GM21529 (cell line): ENCODE data around the gene UBE2F.
"Not testable (repeated sequence)": the region's sequence is repeated elsewhere in the genome, so short reads cannot be mapped to it uniquely, and the experiment has no call there.

Experiments
- ATAC-seq: cut with Tn5 transposase; IDR thresholded peaks from one replicate; pipeline ENCODE4 v1.9.1; 2021; ENCODE audit not compliant: unreplicated experiment

The UBE2F gene

DNA sequence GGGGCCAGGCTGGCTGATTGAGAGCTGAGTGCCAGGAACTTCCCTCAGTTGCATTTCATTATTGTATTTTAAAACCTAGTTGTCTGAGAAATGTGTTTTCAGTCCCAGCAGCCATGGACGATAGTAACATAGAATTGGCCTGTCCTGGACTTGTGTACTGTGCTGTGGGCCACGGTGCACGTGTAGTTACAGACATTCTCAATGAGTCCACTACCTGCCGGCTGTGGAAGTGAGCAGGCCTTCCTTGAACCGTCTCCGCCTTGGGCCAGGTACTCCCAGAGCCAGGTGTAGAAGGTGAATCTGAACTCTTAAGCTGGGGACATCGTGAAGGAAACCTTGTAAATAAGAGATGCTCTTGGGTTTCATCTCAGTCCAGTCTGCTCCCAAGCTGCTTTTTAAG, 47.0 kb downstream of the UBE2F start:
- no peak for ATAC-seq

DNA sequence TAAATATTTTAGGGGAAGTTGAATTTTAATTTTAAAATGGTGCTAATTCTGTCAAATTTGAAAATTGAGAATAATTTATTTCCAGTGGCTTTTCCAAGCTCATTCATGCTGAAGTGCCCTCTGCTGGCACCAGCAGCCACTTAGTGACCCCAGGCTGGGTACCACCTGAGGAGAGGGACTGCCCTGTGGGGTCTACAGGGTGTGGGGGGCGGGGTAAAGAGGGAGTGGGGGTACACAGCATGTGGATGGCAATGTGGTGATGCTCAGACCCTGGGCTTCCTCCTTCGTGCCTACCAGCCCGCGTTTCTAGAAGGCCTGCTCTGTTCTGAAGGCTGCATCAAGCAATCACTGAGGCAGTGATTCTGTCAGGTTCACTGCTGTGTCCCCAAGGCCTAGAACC, 48.9 kb downstream of the UBE2F start:
- no peak for ATAC-seq

DNA sequence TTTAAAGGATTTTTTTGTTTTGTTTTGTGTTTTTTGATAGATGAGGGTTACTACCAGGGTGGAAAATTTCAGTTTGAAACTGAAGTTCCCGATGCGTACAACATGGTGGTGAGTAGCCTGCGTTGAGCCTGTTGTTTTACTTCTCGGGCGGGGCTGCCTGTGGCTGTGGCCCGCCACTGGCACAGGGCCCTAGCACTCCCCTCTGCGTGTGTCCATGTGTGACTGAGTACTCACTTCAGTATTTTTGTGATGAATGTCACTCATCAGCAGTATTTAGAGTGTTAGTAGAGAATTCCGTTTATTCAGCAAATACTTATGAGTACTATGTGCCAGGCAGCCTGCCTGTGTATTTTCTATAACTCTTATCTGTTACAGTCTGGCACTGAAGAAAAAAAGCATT, 49.7 kb downstream of the UBE2F start:
- no peak for ATAC-seq

DNA sequence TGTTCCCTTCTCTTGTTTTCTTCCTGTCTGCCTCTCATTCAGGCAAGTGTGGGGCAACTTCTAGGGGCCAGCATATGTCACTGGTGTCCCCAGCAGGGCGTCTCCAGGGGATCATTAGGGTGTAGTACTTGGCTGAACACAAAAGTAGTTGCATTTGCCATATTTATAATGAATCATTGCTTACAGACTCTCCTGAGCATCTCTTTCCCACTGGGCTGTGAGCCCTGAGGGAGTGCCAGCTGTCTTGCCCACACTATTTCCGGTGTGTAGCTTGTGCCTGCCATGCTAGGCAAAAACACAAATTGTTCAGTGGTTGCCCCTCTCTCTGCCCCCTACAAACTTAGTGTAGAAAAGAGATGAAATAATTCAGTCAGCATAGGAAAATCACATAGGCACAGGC, 53.1 kb downstream of the UBE2F start:
- no peak for ATAC-seq

DNA sequence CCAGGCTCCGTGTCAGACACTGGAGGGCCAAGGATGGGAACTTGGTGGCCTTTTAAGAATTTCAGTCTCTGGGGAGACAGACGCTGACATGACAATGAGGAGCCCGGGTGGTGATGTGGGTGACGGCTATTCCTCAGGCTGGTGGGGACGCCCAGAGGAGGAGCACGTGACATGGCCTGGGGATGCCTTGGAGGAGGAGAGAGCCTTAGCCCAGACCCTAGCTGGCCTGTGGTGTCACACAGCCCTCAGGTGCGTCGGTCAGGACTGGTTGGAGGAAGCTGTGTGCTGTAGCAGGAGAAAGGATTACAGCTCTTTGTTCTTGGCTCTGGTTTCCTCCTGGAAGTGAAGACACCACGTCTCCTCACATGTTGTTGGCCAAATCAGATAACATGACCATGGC, 54.0 kb downstream of the UBE2F start:
- ATAC-seq, result no peak

DNA sequence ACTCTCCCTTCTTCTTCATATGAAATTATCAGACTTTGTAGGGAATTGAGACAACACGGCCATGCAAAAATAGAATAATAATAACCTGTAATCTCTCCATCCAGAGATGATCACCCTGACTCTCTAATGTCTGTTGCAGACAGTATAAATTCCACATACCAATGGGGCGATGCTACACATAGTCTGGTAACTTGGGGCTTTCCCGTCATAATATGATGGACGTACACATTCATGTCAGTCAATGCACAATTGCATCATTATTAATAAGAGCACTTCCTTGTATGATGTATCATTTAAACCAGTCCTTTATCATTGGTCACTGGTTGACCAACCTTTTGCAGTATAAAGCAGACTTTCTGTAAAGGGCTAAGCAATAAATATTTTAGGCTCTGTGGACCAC, 54.5 kb downstream of the UBE2F start:
- no peak for ATAC-seq

DNA sequence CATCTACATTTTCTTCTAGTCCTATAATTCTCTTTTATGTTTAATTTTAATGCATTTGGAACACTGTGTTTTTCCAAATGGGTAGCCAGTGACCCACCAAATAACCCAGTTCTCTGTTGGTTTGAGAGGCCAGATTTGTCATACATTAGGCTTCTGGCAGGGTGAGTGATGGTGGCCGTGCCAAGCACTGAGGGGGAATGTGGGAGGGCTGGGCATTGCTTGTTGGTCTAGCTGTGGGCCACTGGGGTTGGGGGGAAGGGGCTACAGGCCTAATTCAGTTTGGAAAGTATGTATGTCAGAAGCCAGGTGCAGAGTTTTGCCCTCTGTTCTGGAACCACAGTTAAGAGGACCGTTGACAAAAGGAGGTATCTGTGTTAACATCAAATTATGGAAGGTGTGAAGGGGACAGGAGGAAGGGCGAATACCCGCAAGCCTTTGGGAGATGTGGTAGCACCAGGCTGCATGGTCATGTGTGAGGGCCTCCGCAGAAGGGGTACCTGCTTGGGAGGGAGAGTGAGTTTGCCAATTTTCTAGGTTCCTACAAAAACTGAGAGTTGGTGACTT, 55.9 kb downstream of the UBE2F start:
- ATAC-seq, result no peak

DNA sequence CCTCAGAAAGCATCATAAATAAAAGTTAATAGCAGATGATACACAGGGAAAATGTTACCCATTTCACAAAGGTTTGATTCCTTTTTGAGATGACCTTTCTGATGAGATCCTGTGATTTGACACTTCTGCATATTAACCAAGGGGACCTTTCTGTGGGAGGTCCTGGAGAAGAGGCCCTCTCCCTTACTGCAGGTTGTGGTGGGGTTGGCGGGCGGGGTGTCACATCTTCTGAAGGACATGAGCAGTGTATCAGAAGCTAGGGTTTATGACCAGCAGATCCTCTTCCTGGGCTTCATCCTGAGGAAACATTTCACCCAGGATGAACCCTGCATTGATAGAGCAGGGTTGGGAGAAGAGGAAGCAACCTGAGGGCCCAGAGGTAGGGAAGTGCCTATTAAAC, 56.8 kb downstream of the UBE2F start:
- no peak for ATAC-seq

DNA sequence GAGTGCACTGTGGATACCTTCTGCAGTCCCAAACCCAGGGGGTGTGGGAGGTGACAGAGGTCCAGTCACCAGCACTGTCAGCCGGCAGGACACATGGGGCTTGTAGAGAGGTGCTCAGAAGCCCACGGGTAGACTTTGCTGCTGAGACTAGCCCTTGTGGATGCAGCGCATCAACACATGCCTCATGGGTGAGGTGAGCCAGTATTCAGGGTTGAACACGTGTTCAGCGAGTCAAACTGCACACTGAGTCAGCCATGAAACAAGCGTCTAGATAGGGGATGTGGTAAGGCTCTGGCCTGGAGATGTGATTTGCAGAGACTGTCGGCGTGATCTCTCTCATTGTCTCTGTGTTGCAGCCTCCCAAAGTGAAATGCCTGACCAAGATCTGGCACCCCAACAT, 58.2 kb downstream of the UBE2F start:
- no peak for ATAC-seq

DNA sequence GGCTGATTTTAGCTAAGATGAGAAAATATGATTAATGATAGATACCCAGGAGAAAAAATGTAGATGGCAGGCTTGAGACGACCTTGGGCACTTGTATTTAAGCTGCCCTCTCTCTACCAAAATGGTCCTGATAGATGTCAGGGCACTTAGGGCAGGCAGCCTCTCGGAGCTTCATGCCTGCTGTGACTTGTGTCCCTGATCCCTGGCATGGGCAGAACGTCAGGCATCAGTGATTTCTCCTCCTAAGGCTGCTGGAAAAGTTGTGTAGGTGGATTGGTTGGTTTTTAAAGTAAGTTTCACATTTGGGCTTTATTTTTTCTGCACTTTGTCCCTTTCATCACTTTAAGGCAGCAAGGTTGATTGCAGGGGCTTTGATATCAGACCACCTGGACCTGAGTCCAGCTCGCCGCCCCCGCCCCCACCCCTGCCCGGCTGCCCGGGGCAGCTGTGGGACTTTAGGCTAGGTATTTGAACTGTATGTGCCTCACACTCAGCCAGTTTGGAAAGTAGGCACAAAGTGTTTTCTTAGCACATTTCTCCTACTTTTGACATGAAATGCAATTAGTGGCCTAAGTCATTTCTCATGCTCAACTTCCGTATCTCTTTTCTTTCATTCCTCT, 59.0 kb downstream of the UBE2F start:
- ATAC-seq, result no peak

DNA sequence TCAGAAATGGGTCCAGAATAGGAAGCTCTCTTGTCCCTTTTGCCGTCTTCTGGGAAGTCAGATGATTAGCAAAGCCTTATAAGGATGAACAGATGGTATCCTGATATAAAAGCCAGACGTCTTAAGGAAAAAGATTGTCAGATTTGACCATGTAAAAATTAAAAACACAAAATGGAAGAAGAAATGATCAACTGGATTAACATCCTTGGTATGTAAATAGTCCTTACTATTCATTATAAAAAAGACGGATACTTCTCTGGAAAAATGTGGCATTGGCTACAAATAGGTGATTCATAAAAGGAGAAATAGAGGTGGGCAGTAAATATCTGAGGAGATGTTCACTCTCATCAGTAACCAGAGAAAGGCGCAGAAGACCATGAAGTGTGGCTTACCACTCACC, 60.2 kb downstream of the UBE2F start:
- no peak for ATAC-seq

DNA sequence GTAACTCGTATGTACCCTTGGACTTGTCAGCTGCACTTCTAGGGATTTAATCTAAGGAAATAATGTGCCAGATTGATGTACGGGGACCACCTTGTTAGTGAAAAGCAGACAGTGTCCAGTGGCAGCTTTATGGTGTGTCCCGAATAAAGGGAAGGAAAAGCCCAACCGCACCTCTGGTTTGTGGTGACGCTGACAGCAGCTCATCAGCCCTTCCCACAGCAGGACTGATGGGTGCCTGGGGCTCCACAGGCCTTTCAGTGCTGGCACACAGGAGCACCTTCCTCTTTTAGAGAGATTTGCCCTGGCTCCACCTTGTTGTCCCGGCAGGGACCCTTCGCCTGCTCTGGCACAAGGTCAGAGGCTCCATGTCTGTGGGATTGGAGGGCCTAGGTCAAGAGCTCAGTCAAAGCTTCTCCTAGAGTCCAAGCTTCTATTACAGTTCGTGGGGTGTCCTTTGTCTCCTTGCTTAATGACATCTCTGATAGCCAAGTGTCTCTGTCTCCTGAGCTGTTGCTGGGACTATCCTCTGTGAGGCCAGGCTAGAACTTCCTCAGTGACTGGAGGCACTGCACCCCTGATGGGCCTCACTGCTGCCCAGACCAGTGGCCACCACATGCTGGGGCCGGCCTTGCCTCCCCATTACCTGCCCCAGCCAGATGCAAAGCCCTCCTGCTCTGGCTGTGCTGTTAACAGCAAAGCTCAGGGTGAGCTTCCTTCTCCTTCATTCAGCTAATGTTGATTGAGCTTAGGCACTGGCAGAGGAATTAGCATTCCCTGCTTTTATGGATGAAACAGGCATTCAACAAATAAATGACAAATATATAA, 61.0 kb downstream of the UBE2F start:
- ATAC-seq, result no peak

DNA sequence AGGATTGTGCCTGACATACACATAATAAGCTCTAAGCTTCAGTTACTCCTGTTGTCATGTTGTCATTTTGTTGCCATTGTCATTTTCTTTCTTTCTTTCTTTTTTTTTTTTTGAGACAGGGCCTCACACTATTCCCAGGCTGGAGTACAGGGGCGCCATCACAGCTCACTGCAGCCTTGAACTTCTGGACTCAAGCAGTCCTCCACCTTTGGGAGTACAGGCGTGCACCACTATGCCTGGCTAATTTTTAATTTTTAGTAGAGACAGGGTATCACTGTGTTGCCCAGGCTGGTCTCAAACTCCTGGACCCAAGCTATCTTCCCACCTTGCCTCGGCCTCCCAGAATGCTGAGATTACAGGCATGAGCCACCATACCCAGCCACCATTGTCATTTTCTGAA, 63.0 kb downstream of the UBE2F start:
- ATAC-seq, result no peak

DNA sequence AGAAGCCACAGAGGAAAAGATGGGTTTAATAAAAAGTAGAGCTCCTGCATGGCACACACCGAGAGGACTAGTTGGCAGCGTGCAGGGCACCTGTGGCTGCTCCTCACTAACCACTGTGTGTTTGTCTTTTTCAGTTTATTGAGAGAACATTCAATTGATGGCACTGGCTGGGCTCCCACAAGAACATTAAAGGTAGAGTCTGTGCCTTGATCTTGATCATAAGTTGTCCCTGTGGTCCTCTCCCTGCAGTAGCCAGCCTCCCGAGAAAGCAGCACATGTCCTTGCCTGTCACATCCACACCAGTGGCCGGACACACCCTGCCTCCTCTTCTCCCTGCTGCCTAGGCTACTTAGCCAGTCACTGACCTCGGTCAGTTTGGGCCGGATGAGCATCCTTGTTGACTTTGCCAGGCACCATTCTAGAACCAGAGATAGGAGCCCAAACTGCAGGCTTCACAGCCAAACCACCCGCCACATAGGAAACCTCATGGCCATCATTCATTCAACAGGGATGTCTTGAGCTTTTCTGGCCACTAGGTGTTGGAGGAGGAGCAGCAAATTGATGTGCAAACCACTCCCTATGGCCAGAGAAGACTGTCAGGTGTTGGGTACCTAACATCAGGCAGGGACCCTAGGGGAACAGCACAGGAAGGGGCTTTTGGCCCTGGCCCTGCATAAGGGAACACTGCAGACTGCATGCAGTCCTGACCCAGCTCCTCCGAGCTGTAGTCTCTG, 63.8 kb downstream of the UBE2F start:
- ATAC-seq, result no peak

DNA sequence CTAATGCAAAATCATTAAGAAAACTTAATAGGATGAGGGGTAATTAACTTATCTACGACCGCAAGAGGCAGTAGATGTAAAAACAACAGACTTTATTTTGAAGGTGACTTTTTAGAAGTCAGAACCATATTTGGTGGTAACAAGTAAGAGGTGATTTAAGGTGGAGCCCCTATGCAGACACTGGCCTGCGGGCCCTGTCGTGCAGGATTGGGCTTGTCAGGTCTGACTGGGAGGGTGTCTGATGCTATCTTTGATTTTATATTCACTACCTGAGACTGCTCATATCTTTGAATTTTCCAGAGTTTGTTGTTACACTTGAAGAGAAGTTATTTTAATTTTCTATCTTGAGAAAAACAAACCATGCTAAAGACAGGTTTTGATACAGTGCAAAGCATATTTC, 64.9 kb downstream of the UBE2F start:
- no peak for ATAC-seq

DNA sequence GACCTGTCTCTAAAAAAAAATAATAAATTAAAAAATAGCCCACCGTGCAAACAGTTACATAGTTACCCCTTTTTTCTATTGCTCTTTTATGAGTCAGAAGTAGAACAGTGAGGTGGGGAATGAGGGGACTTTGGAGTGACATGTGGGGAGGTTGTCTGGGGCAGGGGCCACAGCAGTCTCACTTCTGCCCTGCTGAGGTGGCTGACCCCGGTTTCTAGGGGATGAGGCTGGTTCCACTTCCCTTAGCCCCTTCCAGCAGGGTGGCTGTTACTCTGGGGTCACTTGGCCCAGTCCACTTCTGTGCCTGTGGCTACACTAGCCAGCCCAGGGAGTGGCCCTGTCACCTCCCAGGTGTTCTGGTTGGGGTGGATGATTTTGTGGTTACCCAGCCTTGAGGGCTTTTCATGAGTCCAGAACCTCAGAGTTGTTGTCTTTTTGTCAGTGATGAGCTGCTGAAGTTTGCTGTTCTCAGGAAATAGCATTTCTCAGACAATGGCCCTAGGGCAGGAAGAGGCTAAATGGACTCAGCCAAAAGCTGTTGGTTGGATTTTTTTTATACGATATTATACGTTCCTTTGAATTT, 66.0 kb downstream of the UBE2F start:
- no peak for ATAC-seq

DNA sequence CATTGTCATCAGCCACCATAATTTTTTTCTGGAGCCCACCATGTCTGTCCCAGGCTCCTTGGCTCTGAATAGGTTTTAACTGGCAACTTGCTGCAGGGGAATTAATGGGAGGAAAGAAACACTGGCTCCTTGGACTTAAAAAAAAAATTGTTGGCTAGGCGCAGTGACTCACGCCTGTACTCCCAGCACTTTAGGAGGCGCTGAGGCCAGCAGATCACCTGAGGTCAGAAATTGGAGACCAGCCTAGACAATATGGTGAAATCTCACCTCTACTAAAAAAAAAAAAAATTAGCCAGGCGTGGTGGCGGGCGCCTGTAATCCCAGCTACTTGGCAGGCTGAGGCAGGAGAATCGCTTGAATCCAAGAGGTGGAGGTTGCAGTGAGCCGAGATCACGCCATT, 67.2 kb downstream of the UBE2F start:
- not testable (repeated sequence) for ATAC-seq

DNA sequence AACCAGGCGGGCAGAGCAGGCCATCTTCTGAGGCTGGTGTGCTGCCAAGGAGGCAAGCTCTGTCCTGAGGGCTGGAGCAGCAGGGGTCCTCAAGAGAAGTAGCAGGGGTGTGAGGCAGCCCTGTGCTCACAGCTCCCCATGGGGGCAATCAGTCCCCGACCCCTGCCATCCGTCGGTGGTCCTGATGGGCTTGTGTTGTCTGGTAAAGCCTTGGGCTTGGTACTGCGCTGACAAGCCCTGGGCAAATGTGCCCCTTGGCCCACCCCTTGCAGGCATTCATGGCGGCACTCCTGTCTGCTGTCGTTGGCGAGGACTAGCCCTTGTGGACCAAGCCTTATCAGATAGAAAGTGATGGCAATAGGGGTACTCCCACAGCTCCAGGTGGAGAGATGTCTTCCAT, 71.4 kb downstream of the UBE2F start:
- no peak for ATAC-seq

DNA sequence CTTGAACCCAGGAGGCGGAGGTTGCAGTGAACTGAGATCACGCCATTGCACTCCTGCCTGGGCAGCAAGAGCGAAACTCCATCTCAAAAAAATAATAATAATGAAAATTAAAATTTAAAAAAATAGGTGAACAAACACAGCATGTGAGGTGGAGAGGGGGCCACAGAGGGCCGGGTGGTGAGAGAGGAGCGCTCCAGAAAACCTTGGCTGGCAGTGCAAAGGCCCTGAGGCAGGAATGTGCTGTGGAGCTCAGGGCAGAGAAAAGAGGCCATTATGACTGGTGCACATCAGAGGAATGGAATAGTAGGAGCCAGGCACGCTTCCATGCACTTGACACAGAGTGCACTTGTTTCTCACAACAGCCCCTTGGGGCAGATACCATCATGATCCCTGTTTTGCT, 72.3 kb downstream of the UBE2F start:
- ATAC-seq, result no peak

DNA sequence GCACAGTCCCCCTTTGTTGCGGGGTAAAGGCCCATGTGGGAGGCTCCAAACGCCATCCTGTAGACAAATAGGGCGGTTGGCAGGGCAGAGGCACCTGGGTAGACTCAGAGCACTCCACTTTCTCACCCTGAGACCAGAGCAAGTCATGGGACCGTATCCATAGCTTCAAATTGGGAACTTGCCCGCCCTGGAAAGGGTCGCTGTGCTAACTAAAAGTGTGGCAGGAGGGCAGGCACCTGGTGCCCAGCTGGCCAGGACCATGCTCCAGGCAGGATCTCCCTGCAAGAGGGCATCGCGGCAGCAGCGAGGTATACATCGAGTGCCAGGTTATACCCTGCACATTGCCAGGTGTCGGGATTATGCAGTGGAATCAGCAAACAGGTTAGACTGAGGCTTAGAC, 73.2 kb downstream of the UBE2F start:
- no peak for ATAC-seq

DNA sequence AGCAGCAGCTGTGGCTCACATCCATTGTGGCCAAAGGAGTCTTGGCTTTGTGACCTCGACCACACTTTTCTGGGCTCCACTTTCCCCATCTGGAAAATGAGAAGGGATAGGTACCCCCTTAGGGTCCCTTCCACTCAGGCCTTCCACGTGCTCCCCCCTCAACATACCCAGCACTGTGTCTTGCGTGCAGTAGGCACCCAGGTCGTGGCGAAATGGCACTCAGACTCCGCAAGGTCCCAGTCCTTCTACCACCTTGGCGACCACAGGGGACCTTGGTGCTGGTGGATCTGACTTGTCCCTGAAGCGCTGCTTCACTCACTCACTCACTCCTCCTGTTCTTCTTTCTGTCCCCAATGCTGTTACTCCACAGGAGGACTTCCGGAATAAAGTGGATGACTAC, 74.1 kb downstream of the UBE2F start:
- ATAC-seq, result no peak

DNA sequence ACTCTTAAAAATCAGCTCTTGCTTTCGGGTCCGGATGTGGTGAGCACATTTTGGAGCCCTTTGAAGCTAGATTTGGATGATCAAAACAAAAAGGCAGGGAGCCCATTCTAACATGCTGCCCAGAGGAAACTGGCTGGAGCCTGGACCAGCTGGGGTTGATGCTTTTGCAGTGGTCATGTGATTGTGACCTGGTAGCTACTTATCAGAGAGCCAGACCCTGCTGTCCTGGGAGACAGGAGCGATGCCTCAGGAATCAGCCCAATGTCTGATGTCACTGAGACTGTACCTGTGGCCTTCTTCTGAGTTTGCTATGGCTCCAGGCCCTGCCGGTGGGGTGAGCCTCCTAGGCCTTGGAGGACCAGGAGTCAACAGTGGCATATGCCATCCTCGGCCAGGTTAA, 75.3 kb downstream of the UBE2F start:
- ATAC-seq, result no peak
